ENCODE data around the gene ERCC1. TPM values are rescaled to one million over a fixed set of nuclear protein-coding genes. Genes with fewer than 3 reads are reported as not detected.

ERCC1 gene
- polyA plus RNA-seq, 2 of the 4 experiments (the other 2 are of a cell fraction): 81.7 to 93.0 TPM

DNA sequence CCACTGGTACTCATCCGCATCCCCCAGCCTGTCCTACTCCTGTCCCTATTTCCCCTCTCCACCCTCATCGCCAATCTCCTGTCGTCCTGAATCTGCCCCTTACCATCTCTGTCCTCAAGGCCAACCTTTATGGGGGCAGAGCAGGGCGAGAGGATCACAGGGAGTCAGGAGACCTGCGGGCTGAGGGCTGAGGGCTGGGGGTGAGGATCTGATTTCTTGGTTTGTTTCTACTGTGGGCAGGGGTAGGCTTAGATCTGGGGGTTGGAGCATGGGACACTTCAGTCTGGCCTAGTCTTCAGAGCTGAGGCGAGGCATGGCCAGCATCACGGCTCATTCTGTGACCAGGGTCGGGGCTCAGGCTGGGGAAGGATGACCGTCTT, 16.5 kb upstream of the ERCC1 start:
- CTCF ChIA-PET: interaction anchor here (0.6 to 27.6 kb wide), 40 partner anchors 9 to 356 kb away, joined by 3 to 1883 read pairs (median 6); partner anchors contain the start of genes ERCC1, FBXO46, FOSB and PPM1N
- FAIRE-seq (no peak), DNase-seq (ENCODE audit: low read depth in 1 of 2, low spot score in 1 of 2) (no peak), ATAC-seq (0 out of 6 replicates have a peak, but pooled peaks of 1 of the 2 experiments have one; percentile 0)
- peak overlapping the region; percentile 52 for H3K4me3 ChIP-seq
- TF ChIP-seq CBX8 (IDR thresholded peaks at IDR 0.05) (no peak), GATA3 (IDR thresholded peaks at IDR 0.05; ENCODE audit: borderline replicate concordance) (no peak), JUN (IDR thresholded peaks at IDR 0.05) (no peak), FOSL2 (IDR thresholded peaks at IDR 0.05) (no peak), FOSL2 (CRISPR knock-in tag; IDR thresholded peaks at IDR 0.05) (no peak), MYC (IDR thresholded peaks at IDR 0.05; ENCODE audit: borderline replicate concordance, low read length) (no peak), CHD4 (IDR thresholded peaks at IDR 0.05; ENCODE audit: borderline replicate concordance) (no peak), SMC3 (IDR thresholded peaks at IDR 0.05) (no peak), RCOR1 (IDR thresholded peaks at IDR 0.05; ENCODE audit: low read depth, low read length) (no peak), RNF2 (IDR thresholded peaks at IDR 0.05; ENCODE audit: borderline replicate concordance, low read depth) (no peak), PHF8 (IDR thresholded peaks at IDR 0.05; ENCODE audit: borderline replicate concordance, low read depth) (no peak), SREBF2 (IDR thresholded peaks at IDR 0.05) (no peak), POLR2A (IDR thresholded peaks at IDR 0.05; ENCODE audit: low read length) (no peak)
- TF ChIP-seq, protein P1, sequence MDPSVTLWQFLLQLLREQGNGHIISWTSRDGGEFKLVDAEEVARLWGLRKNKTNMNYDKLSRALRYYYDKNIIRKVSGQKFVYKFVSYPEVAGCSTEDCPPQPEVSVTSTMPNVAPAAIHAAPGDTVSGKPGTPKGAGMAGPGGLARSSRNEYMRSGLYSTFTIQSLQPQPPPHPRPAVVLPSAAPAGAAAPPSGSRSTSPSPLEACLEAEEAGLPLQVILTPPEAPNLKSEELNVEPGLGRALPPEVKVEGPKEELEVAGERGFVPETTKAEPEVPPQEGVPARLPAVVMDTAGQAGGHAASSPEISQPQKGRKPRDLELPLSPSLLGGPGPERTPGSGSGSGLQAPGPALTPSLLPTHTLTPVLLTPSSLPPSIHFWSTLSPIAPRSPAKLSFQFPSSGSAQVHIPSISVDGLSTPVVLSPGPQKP (IDR thresholded peaks at IDR 0.05; ENCODE audit: low read depth, low read length): no peak
- TF ChIP-seq, protein P2, sequence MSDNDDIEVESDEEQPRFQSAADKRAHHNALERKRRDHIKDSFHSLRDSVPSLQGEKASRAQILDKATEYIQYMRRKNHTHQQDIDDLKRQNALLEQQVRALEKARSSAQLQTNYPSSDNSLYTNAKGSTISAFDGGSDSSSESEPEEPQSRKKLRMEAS (IDR thresholded peaks at IDR 0.05): no peak
- TF ChIP-seq, protein P3, sequence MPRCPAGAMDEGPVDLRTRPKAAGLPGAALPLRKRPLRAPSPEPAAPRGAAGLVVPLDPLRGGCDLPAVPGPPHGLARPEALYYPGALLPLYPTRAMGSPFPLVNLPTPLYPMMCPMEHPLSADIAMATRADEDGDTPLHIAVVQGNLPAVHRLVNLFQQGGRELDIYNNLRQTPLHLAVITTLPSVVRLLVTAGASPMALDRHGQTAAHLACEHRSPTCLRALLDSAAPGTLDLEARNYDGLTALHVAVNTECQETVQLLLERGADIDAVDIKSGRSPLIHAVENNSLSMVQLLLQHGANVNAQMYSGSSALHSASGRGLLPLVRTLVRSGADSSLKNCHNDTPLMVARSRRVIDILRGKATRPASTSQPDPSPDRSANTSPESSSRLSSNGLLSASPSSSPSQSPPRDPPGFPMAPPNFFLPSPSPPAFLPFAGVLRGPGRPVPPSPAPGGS (IDR thresholded peaks at IDR 0.05): no peak
- H3K4me1 ChIP-seq: peaks cover 31% of the 10 kb centered on the region
- peak overlapping the region; percentile 80 to 95 for H3K27ac ChIP-seq
- peak overlapping the region; percentile 73 for H3K4me2 ChIP-seq
- 83% methylated on average over 9 of the region's 9 CpGs for WGBS (ENCODE audit: missing lambda C conversion rate)
- H3K9me3 ChIP-seq: no peaks in the 10 kb centered on the region
- POLR2A ChIA-PET: interaction anchor here (1.0 to 4.6 kb wide), 5 partner anchors 12 to 202 kb away, joined by 3 to 40 read pairs (median 9); partner anchors contain the start of gene FOSB

DNA sequence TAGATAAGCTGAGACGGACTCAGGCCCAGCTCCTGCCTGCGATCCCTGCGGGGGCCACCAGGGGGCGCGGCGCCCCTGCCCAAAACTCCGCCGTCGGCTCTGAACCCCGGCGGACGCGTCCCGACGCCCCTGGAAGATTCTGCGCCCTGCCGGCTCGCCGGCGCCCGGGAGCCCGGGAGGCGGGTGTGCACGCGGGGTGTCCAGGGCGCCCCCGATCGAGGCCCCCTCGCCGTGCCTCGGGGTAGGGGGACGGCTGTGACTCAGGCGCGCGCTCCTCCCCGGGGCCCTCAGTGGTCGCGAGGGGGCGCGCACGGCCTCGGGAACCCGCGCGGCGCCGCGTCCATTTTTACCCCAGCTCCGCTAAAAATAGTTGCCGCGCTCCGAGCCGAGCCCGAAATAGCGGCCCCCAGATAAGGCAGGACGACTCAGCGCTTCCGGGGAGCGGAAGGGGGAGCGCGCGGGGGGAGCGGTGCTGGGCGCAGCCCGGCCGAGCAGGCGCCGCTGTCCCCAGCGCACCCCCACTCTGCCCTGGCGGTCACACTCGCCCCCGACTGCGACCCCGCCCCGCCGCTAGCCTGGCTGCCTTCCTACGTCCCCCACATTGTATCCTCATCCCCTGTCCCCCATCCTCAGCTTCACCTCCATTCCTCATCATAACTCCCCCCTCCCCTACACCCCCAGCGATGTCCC, 16.0 kb upstream of the ERCC1 start:
- no peaks in the 10 kb centered on the region for H3K9me3 ChIP-seq
- CTCF ChIA-PET: interaction anchor here (0.5 to 27.6 kb wide), 62 partner anchors 9 to 485 kb away, joined by 3 to 1883 read pairs (median 4); partner anchors contain the start of genes BLOC1S3, ERCC1, FBXO46 and FOSB
- peak overlapping the region; percentile 73 for H3K4me2 ChIP-seq
- peak overlapping the region; percentile 80 to 95 for H3K27ac ChIP-seq
- 3% methylated on average over 33 of the region's 78 CpGs for WGBS (ENCODE audit: missing lambda C conversion rate)
- H3K4me3 ChIP-seq: peak overlapping the region; percentile 52
- ATAC-seq (peak; percentile 26 to 55), FAIRE-seq (no peak), DNase-seq (ENCODE audit: low read depth in 1 of 2, low spot score in 1 of 2) (peak; percentile 74 to 83)
- H3K4me1 ChIP-seq: peaks cover 27% of the 10 kb centered on the region
- POLR2A ChIA-PET: interaction anchor here (0.8 to 4.6 kb wide), 6 partner anchors 11 to 202 kb away, joined by 3 to 40 read pairs (median 6); partner anchors contain the start of gene FOSB
- no peak for TF ChIP-seq FOSB (CRISPR knock-in tag; IDR thresholded peaks at IDR 0.05)
- TF ChIP-seq, protein P3 (IDR thresholded peaks at IDR 0.05): no peak; the same call in 2 of the 3 replicates
- TF ChIP-seq, protein P2 (IDR thresholded peaks at IDR 0.05): peak; percentile 57; the same call in 1 of the 2 replicates
- no peak for TF ChIP-seq CBX2 (IDR thresholded peaks at IDR 0.05; ENCODE audit: borderline replicate concordance, low read depth)
- no peak for TF ChIP-seq FOXS1 (CRISPR knock-in tag; IDR thresholded peaks at IDR 0.05)
- TF ChIP-seq PHF8 (IDR thresholded peaks at IDR 0.05; ENCODE audit: borderline replicate concordance, low read depth): peak; percentile 48
- TF ChIP-seq, protein P4, sequence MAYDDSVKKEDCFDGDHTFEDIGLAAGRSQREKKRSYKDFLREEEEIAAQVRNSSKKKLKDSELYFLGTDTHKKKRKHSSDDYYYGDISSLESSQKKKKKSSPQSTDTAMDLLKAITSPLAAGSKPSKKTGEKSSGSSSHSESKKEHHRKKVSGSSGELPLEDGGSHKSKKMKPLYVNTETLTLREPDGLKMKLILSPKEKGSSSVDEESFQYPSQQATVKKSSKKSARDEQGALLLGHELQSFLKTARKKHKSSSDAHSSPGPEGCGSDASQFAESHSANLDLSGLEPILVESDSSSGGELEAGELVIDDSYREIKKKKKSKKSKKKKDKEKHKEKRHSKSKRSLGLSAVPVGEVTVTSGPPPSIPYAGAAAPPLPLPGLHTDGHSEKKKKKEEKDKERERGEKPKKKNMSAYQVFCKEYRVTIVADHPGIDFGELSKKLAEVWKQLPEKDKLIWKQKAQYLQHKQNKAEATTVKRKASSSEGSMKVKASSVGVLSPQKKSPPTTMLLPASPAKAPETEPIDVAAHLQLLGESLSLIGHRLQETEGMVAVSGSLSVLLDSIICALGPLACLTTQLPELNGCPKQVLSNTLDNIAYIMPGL (CRISPR knock-in tag; IDR thresholded peaks at IDR 0.05; ENCODE audit: borderline replicate concordance): peak; percentile 98
- TF ChIP-seq, protein P5, sequence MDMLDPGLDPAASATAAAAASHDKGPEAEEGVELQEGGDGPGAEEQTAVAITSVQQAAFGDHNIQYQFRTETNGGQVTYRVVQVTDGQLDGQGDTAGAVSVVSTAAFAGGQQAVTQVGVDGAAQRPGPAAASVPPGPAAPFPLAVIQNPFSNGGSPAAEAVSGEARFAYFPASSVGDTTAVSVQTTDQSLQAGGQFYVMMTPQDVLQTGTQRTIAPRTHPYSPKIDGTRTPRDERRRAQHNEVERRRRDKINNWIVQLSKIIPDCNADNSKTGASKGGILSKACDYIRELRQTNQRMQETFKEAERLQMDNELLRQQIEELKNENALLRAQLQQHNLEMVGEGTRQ (IDR thresholded peaks at IDR 0.05): no peak
- TF ChIP-seq HOXB5 (CRISPR knock-in tag; IDR thresholded peaks at IDR 0.05): 0 out of 2 replicates have a peak, but pooled peaks have one; percentile 17
- peak; percentile 84; the same call in 1 of the 2 replicates for TF ChIP-seq TP53 (CRISPR knock-in tag; IDR thresholded peaks at IDR 0.05)
- TF ChIP-seq, protein P6, sequence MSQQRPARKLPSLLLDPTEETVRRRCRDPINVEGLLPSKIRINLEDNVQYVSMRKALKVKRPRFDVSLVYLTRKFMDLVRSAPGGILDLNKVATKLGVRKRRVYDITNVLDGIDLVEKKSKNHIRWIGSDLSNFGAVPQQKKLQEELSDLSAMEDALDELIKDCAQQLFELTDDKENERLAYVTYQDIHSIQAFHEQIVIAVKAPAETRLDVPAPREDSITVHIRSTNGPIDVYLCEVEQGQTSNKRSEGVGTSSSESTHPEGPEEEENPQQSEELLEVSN (IDR thresholded peaks at IDR 0.05; ENCODE audit: borderline replicate concordance, low read depth): peak; percentile 60; the same call in 1 of the 2 replicates
- peak in 1 of 2 experiments; percentile 81; a peak in 3 of 5 replicates for TF ChIP-seq JUN (IDR thresholded peaks at IDR 0.05)
- TF ChIP-seq TFCP2L1 (CRISPR knock-in tag; IDR thresholded peaks at IDR 0.05): no peak; the same call in none of the 2 replicates
- TF ChIP-seq SMC3 (IDR thresholded peaks at IDR 0.05): peak; percentile 100
- peak; percentile 39; the same call in 1 of the 2 replicates for TF ChIP-seq GATA3 (IDR thresholded peaks at IDR 0.05; ENCODE audit: borderline replicate concordance)
- TF ChIP-seq HOXB13 (CRISPR knock-in tag; IDR thresholded peaks at IDR 0.05; ENCODE audit: low read depth): no peak
- TF ChIP-seq MYC (IDR thresholded peaks at IDR 0.05; ENCODE audit: borderline replicate concordance, low read length): no peak; the same call in 1 of the 2 replicates
- TF ChIP-seq NFE2L2 (conservative IDR thresholded peaks at IDR 0.05; ENCODE audit: low read length): no peak

Data from A549 (cell line).